ENCODE measurements around the gene TCERG1L. TPM values are rescaled to one million over a fixed set of nuclear protein-coding genes. Genes with fewer than 3 reads are reported as not detected.

TCERG1L gene
- under 1 TPM in 1 of 5 donors, not detected in 4; 0.18 TPM for total RNA-seq
- not detected for polyA plus RNA-seq
- long read RNA-seq, donor 1 = 0 reads
- long read RNA-seq, donor 2 = 0 reads
- long read RNA-seq, donor 3 = 0 reads
- long read RNA-seq, donor 4 = 0 reads
- long read RNA-seq, donor 5 = 0 reads
- long read RNA-seq, donor 6 = 0 reads
- long read RNA-seq, donor 7 = 0 reads
- long read RNA-seq, donor 8 = 0 reads
- long read RNA-seq, donor 9 = 0 reads
- long read RNA-seq, donor 10 = 0 reads

GRCh38 chr10:131311661-131312477, at the start of gene TCERG1L:
TCERG1L (minus strand) TSS chr10:131311721; CDS start chr10:131311635, 86 bp downstream.
- Histone ChIP-seq H3K4me1 (peaks cover 0 to 23% (median 15%) of the 10 kb centered on the region in 4 donors), H3K4me3 (peak within 1 kb of the TSS; percentile 16 to 45 (median 30)), H3K27me3 (peaks cover 9 to 82% (median 29%) of the 10 kb centered on the region in 3 donors), H3K9me3 (no peaks in the 10 kb centered on the region), H3K36me3 (no peaks in the 10 kb centered on the region), H3K27ac (no peak within 1 kb of the TSS)
- intact Hi-C loops (cut with DNase I; ENCODE audit: low total_unique reads) = no loop called here
- TF ChIP-seq POLR2A (IDR thresholded peaks at IDR 0.05) (no peak), POLR2AphosphoS5 (IDR thresholded peaks at IDR 0.05) (no peak), EP300 (IDR thresholded peaks at IDR 0.05) (no peak), CTCF (IDR thresholded peaks at IDR 0.05) (no peak)
- 0 to 3% (median 3%) methylated on average over 1 to 104 of the region's 104 CpGs; no CpG with 5 or more reads in 1 of the 5 donors for WGBS, 5 donors
- DNase-seq = peak in 1 of 2 donors; percentile 49

GRCh38 chr10:131358741-131359442, 47.4 kb upstream of the TCERG1L start:
- peaks cover 0 to 9% (median 7%) of the 10 kb centered on the region in 4 donors for H3K9me3 ChIP-seq
- no peak for DNase-seq
- no peaks in the 10 kb centered on the region for H3K4me1 ChIP-seq
- H3K27ac ChIP-seq = no peak overlapping the region
- peaks cover 0 to 29% (median 0%) of the 10 kb centered on the region in 3 donors for H3K27me3 ChIP-seq
- 48 to 62% (median 56%) methylated on average over 13 of the region's 13 CpGs for WGBS, 5 donors
- no peaks in the 10 kb centered on the region for H3K36me3 ChIP-seq
- no peak overlapping the region for H3K4me3 ChIP-seq
- intact Hi-C loops (cut with DNase I; ENCODE audit: low total_unique reads) = no loop called here
- TF ChIP-seq POLR2AphosphoS5 (IDR thresholded peaks at IDR 0.05) = no peak
- TF ChIP-seq EP300 (IDR thresholded peaks at IDR 0.05) = no peak
- TF ChIP-seq POLR2A (IDR thresholded peaks at IDR 0.05) = no peak
- no peak for TF ChIP-seq CTCF (IDR thresholded peaks at IDR 0.05)

- H3K36me3 ChIP-seq = no peaks in the 10 kb centered on the region
- no peak for TF ChIP-seq EP300 (IDR thresholded peaks at IDR 0.05)
- TF ChIP-seq CTCF (IDR thresholded peaks at IDR 0.05) = no peak
- TF ChIP-seq POLR2AphosphoS5 (IDR thresholded peaks at IDR 0.05) = no peak
- TF ChIP-seq POLR2A (IDR thresholded peaks at IDR 0.05) = no peak
- peaks cover 0 to 16% (median 7%) of the 10 kb centered on the region in 4 donors for H3K9me3 ChIP-seq
- intact Hi-C loops (cut with DNase I; ENCODE audit: low total_unique reads) = no loop called here
- no peak overlapping the region for H3K4me3 ChIP-seq
- no peak for DNase-seq
- H3K27ac ChIP-seq = no peak overlapping the region
- peaks cover 0 to 31% (median 0%) of the 10 kb centered on the region in 3 donors for H3K27me3 ChIP-seq
- H3K4me1 ChIP-seq = no peaks in the 10 kb centered on the region
- 78 to 87% (median 84%) methylated on average over 7 of the region's 7 CpGs for WGBS, 5 donors
Measured at GRCh38 chr10:131356442-131356841, 44.9 kb upstream of the TCERG1L start.

GRCh38 chr10:131355881-131356280, 44.4 kb upstream of the TCERG1L start:
- peaks cover 0 to 36% (median 0%) of the 10 kb centered on the region in 3 donors for H3K27me3 ChIP-seq
- H3K27ac ChIP-seq = no peak overlapping the region
- intact Hi-C loops (cut with DNase I; ENCODE audit: low total_unique reads) = no loop called here
- WGBS, 5 donors = 77 to 86% (median 81%) methylated on average over 4 of the region's 4 CpGs
- no peak overlapping the region for H3K4me3 ChIP-seq
- no peaks in the 10 kb centered on the region for H3K36me3 ChIP-seq
- peaks cover 0 to 16% (median 6%) of the 10 kb centered on the region in 4 donors for H3K9me3 ChIP-seq
- no peak for TF ChIP-seq POLR2AphosphoS5 (IDR thresholded peaks at IDR 0.05)
- no peak for TF ChIP-seq EP300 (IDR thresholded peaks at IDR 0.05)
- no peak for TF ChIP-seq POLR2A (IDR thresholded peaks at IDR 0.05)
- TF ChIP-seq CTCF (IDR thresholded peaks at IDR 0.05) = no peak
- DNase-seq = no peak
- no peaks in the 10 kb centered on the region for H3K4me1 ChIP-seq

All from stomach (tissue), 19 donors.